Panc1 (cell line): Measurements from ENCODE around the gene KCNIP4. TPM values are rescaled to one million over a fixed set of nuclear protein-coding genes. Genes with fewer than 3 reads are reported as not detected.
"Not testable (repeated sequence)": the region's sequence is repeated elsewhere in the genome, so short reads cannot be mapped to it uniquely, and the experiment has no call there.

Source experiments
- ATAC-seq: fragments of 200-7000 bp; cut with Tn5 transposase; 2 replicates; pipeline ENCODE4 v1.9.1; 2020; ENCODE audit warnings: mild to moderate bottlenecking, moderate library complexity
- Bru-seq: library from RNA; stranded (reverse); fragments of 400-500 nt; gene quantifications from one replicate; lab custom pipeline; 2021; lab: Mats Ljungman, UMichigan
- BruChase-seq, 2 experiments: library from RNA; stranded (reverse); fragments of 400-500 nt; gene quantifications; one replicate each; lab custom pipeline; 2021; lab: Mats Ljungman, UMichigan
- BruUV-seq: library from RNA; stranded (reverse); fragments of 400-500 nt; replicated peaks from 2 replicates; lab custom pipeline; 2021; lab: Mats Ljungman, UMichigan
- CTCF ChIA-PET: fragments of 300-600 bp; sonication (Branson Sonifier 250); formaldehyde crosslinking; loops from one replicate; lab custom pipeline; 2022; ENCODE audit warnings: antibody characterized with exemption; lab: Charles Lee
- POLR2A ChIA-PET: fragments of 300-600 bp; sonication (Branson Sonifier 250); formaldehyde crosslinking; loops from one replicate; lab custom pipeline; 2022; ENCODE audit warnings: antibody characterized with exemption; lab: Charles Lee
- DNase-seq: peaks from one replicate; pipeline ENCODE4 v3.0.0-alpha.2; 2010; ENCODE audit warnings: low read depth, low spot score
- H3K27ac ChIP-seq: 2 replicates; pipeline ENCODE4 v1.5.1; 2011; ENCODE audit warnings: mild to moderate bottlenecking, low read length, inconsistent platforms
- H3K27me3 ChIP-seq: fragments of 200-500 bp; sonication (Bioruptor generic); 2 replicates; pipeline ENCODE4 v1.6.0; 2014; ENCODE audit warnings: low read length, inconsistent platforms; ENCODE audit not compliant: control insufficient read depth, insufficient read depth
- H3K36me3 ChIP-seq: fragments of 200-500 bp; sonication (Bioruptor generic); 2 replicates; pipeline ENCODE4 v1.5.1; 2014; ENCODE audit warnings: inconsistent platforms, mild to moderate bottlenecking, low read length, moderate library complexity; ENCODE audit not compliant: control insufficient read depth, insufficient read depth
- H3K4me1 ChIP-seq: 2 replicates; pipeline ENCODE4 v1.5.1; 2011; ENCODE audit warnings: inconsistent platforms, mild to moderate bottlenecking, low read length, moderate library complexity; ENCODE audit not compliant: control insufficient read depth, insufficient read depth
- H3K4me3 ChIP-seq, 2 experiments: 2 replicates each; pipeline ENCODE4 v1.5.1; 2011 to 2012; ENCODE audit warnings: low read depth in 2 of 2, low read length in 2 of 2, mild to moderate bottlenecking in 2 of 2, inconsistent platforms in 1 of 2, moderate library complexity in 1 of 2
- H3K9me3 ChIP-seq: fragments of 200-500 bp; sonication (Bioruptor generic); 2 replicates; pipeline ENCODE4 v1.5.1; 2014; ENCODE audit warnings: low read depth, mild to moderate bottlenecking, inconsistent platforms, low read length, moderate library complexity; ENCODE audit not compliant: control insufficient read depth, insufficient read depth
- POLR2AphosphoS5 ChIP-seq: IDR thresholded peaks from 2 replicates; pipeline ENCODE4 v1.6.1; 2012; ENCODE audit warnings: mild to moderate bottlenecking, low read depth, low read length, moderate library complexity
- SIN3A ChIP-seq: IDR thresholded peaks from 2 replicates; pipeline ENCODE4 v1.6.1; 2012; ENCODE audit warnings: low read depth, mild to moderate bottlenecking, low read length, moderate library complexity, borderline replicate concordance; ENCODE audit not compliant: insufficient read depth
- TCF7L2 ChIP-seq: IDR thresholded peaks from 2 replicates; pipeline ENCODE4 v1.6.1; 2011; ENCODE audit warnings: mild to moderate bottlenecking, low read depth, low read length, inconsistent platforms
- in situ Hi-C: cut with HindIII; loops from 2 replicates; pipeline ENCODE4 v1.10.0; 2016; ENCODE audit warnings: low sequenced_read_pairs, low pct_unique_long_range_greater_than_20kb
- intact Hi-C: fragments of 100-400 bp; cut with micrococcal nuclease; formaldehyde crosslinking; loops from one replicate; pipeline ENCODE4 v1.10.0; 2022; ENCODE audit not compliant: unreplicated experiment
- long read RNA-seq: library from polyadenylated mRNA; unstranded; transcript quantifications from one replicate; pipeline ENCODE4 v2.0.0, GENCODE V29; 2021; ENCODE audit not compliant: unreplicated experiment
- polyA plus RNA-seq: library from polyadenylated mRNA; unstranded; fragments of >200 nt; gene quantifications from one replicate; pipeline ENCODE4 v1.2.1, GENCODE V29; 2012; ENCODE audit warnings: missing spikeins; ENCODE audit not compliant: insufficient read length
- total RNA-seq: library from RNA; stranded (reverse); gene quantifications from one replicate; pipeline ENCODE4 v1.2.1, GENCODE V29; 2021; ENCODE audit not compliant: unreplicated experiment
- TF ChIP-seq, protein P1 (sequence below), 2 experiments: IDR thresholded peaks; 2 replicates each; pipeline ENCODE4 v1.6.1; 2011 to 2012; ENCODE audit warnings: low read depth in 2 of 2, control low read depth in 1 of 2, low read length in 1 of 2, mild to moderate bottlenecking in 1 of 2, moderate library complexity in 1 of 2; ENCODE audit not compliant: insufficient read depth in 1 of 2
- TF ChIP-seq, protein P2 (sequence below): fragments of 450-650 bp; IDR thresholded peaks from 2 replicates; pipeline ENCODE4 v1.5.1; 2017; ENCODE audit warnings: mild to moderate bottlenecking

The KCNIP4 gene
- total RNA-seq (not detected), Bru-seq, nascent RNA (percentile 0 among the genes with signal in this experiment), BruChase-seq, experiment 1, labeled RNA remaining after a 2-hour chase (percentile 1 among the genes with signal in this experiment), BruChase-seq, experiment 2, labeled RNA remaining after a 6-hour chase (percentile 1 among the genes with signal in this experiment)
- 0.13 TPM for polyA plus RNA-seq
- long read RNA-seq = 0 reads

DNA sequence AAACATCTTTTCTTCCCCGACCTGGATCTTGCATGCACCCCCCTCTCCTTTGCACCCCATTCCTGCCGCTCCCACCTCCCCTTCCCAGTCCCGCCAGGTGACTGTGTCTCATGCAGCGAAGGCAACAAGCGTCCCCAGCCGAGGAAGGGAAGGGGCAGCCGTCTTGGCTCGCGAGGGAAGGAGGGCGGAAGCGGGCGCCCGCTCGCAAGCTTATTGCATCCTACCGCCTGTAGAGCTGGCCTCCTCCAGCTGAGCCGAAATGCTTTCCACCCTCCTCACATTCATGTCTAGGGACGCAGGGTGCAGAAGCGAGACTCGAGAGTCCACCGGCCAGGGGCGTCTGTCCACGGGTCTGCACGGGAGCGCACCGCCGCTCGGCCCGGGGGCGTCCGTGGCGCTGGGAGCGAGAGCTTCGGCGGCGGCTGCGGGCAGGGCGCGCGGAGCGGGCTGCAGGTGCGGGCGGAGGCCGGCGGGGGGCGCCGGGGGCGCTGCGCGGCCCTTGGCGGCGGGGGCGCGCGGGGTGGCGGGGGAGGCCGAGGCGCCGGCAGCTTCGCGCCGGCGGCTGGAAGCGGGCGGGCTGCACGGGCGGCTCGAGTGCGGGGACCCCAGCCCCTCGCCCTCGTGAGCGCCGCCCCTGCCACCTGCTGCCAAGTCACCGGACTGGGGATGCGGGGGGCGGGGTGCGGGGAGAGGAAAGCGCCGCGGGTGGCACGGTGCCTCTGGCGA is at the start of gene KCNIP4:
Gene KCNIP4, minus strand, starts transcription at position 426 of the 726 bp plus-strand sequence.
- Histone ChIP-seq H3K27ac (no peak within 1 kb of the TSS), H3K4me1 (no peaks in the 10 kb centered on the region), H3K4me3 (peak within 1 kb of the TSS in 1 of 2 experiments; percentile 32; a peak in 1 of 4 replicates), H3K27me3 (no peaks in the 10 kb centered on the region), H3K9me3 (no peaks in the 10 kb centered on the region), H3K36me3 (no peaks in the 10 kb centered on the region)
- POLR2A ChIA-PET = no interaction called here
- CTCF ChIA-PET = no interaction called here
- ATAC-seq (no peak), DNase-seq (no peak)
- BruUV-seq = no TSS peak
- TF ChIP-seq SIN3A = no peak
- TF ChIP-seq, protein P1, sequence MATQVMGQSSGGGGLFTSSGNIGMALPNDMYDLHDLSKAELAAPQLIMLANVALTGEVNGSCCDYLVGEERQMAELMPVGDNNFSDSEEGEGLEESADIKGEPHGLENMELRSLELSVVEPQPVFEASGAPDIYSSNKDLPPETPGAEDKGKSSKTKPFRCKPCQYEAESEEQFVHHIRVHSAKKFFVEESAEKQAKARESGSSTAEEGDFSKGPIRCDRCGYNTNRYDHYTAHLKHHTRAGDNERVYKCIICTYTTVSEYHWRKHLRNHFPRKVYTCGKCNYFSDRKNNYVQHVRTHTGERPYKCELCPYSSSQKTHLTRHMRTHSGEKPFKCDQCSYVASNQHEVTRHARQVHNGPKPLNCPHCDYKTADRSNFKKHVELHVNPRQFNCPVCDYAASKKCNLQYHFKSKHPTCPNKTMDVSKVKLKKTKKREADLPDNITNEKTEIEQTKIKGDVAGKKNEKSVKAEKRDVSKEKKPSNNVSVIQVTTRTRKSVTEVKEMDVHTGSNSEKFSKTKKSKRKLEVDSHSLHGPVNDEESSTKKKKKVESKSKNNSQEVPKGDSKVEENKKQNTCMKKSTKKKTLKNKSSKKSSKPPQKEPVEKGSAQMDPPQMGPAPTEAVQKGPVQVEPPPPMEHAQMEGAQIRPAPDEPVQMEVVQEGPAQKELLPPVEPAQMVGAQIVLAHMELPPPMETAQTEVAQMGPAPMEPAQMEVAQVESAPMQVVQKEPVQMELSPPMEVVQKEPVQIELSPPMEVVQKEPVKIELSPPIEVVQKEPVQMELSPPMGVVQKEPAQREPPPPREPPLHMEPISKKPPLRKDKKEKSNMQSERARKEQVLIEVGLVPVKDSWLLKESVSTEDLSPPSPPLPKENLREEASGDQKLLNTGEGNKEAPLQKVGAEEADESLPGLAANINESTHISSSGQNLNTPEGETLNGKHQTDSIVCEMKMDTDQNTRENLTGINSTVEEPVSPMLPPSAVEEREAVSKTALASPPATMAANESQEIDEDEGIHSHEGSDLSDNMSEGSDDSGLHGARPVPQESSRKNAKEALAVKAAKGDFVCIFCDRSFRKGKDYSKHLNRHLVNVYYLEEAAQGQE (IDR thresholded peaks at IDR 0.05; ENCODE audit: insufficient read depth in 1 of 2, low read depth in 2 of 2, low read length in 1 of 2) = no peak
- no peak for TF ChIP-seq POLR2AphosphoS5
- intact Hi-C loops = no loop called here
- in situ Hi-C loops = no loop called here

DNA sequence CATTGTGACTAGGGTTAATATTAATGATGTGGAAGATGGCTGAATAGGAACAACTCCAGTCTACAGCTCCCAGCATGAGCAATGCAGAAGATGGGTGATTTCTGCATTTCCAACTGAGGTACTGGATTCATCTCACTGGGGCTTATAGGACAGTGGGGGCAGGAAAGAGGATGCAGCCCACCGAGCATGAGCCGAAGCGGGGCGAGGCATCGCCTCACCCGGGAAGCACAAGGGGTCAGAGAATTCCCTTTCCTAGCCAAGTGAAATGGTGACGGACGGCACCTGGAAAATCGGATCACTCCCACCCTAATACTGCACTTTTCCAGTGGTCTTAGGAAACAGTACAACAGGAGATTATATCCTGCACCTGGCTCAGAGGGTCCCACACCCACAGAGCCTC is 48.0 kb upstream of the KCNIP4 start:
- H3K27me3 ChIP-seq, H3K27ac ChIP-seq, H3K9me3 ChIP-seq, POLR2A ChIA-PET, BruUV-seq, H3K36me3 ChIP-seq, ATAC-seq, in situ Hi-C loops, DNase-seq, H3K4me3 ChIP-seq, H3K4me1 ChIP-seq, CTCF ChIA-PET, intact Hi-C loops: not testable (repeated sequence)

DNA sequence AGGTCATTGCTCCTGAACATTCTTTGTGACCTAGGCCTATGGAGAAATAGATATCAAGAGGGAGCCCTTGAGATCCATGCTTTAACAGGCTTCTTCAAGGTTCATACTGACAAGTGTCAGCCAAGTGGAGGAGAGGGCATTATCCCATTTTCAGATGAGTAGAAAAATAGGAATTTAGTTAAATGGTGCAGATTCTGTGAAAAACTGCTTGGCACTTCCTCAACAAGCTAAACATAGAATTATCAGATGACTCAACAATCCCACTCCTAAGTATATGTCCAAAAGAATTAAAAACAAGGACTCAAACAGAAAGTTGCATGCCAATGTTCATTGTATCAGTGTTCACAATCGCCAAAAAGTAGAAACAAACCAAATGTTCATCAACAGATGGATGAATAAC is 43.8 kb upstream of the KCNIP4 start:
- H3K27ac ChIP-seq = no peak overlapping the region
- no peak for ATAC-seq

More for the DNA sequence above, 43.8 kb upstream of the KCNIP4 start:
- Histone ChIP-seq H3K36me3 (no peaks in the 10 kb centered on the region), H3K4me3 (no peak overlapping the region), H3K9me3 (no peaks in the 10 kb centered on the region), H3K4me1 (no peaks in the 10 kb centered on the region), H3K27me3 (no peaks in the 10 kb centered on the region)
- CTCF ChIA-PET = no interaction called here
- no TSS peak for BruUV-seq
- in situ Hi-C loops (no loop called here), intact Hi-C loops (no loop called here)
- POLR2A ChIA-PET = no interaction called here
- TF ChIP-seq, protein P1 (IDR thresholded peaks at IDR 0.05; ENCODE audit: insufficient read depth in 1 of 2, low read depth in 2 of 2, low read length in 1 of 2) = no peak
- TF ChIP-seq, protein P2, sequence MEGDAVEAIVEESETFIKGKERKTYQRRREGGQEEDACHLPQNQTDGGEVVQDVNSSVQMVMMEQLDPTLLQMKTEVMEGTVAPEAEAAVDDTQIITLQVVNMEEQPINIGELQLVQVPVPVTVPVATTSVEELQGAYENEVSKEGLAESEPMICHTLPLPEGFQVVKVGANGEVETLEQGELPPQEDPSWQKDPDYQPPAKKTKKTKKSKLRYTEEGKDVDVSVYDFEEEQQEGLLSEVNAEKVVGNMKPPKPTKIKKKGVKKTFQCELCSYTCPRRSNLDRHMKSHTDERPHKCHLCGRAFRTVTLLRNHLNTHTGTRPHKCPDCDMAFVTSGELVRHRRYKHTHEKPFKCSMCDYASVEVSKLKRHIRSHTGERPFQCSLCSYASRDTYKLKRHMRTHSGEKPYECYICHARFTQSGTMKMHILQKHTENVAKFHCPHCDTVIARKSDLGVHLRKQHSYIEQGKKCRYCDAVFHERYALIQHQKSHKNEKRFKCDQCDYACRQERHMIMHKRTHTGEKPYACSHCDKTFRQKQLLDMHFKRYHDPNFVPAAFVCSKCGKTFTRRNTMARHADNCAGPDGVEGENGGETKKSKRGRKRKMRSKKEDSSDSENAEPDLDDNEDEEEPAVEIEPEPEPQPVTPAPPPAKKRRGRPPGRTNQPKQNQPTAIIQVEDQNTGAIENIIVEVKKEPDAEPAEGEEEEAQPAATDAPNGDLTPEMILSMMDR = no peak
- TF ChIP-seq POLR2AphosphoS5 (no peak), TCF7L2 (no peak), SIN3A (no peak)
- no peak for DNase-seq
